Stimulated activated CD4-positive, alpha-beta T cell treated with anti-CD3 and anti-CD28 coated beads, Interleukin-1b, Interleukin-23, amount 100 ng/mL, for 48 hours (primary cell): Measurements from ENCODE around the gene SLC23A1.

Source experiments
- DNase-seq: peaks from one replicate; pipeline ENCODE4 v3.0.0-alpha.2; 2020

The SLC23A1 gene

DNA sequence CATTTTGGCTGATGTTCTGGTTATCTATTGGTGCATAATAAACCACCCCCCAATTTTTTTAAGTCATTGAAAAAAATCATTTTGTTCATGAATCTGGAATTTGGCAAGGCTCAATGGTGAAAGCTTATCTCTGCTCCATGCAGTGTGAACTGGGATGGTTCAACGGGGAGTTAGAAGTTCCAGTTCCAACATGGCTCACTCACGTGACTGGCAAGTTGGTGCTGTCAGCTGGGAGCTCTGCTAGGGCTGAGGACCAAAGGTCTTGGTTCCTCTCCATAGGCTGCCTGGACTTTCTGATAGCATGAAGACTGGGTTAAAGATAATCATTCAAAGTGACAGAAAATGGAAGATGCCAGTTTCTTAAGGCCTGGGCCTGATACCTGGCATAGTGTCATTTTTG is 23.9 kb upstream of the SLC23A1 start:
- no peak for DNase-seq

DNA sequence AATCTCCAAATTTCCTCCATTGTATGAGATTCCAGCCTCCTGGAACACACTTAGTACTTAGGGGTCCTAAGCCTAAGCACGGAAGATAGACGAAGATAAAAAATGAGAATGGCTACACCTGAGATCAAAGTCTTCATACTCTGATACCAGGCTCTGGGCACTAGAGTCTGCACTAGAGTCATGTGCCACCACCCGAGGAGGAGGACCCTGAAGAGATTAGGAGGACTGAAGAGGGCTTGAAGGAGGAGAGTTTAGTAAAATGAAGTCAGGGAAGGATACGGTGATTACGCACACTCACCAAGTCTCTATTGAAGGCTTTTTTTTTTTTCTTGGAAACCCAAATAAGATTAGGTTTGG is 21.4 kb upstream of the SLC23A1 start:
- no peak for DNase-seq

DNA sequence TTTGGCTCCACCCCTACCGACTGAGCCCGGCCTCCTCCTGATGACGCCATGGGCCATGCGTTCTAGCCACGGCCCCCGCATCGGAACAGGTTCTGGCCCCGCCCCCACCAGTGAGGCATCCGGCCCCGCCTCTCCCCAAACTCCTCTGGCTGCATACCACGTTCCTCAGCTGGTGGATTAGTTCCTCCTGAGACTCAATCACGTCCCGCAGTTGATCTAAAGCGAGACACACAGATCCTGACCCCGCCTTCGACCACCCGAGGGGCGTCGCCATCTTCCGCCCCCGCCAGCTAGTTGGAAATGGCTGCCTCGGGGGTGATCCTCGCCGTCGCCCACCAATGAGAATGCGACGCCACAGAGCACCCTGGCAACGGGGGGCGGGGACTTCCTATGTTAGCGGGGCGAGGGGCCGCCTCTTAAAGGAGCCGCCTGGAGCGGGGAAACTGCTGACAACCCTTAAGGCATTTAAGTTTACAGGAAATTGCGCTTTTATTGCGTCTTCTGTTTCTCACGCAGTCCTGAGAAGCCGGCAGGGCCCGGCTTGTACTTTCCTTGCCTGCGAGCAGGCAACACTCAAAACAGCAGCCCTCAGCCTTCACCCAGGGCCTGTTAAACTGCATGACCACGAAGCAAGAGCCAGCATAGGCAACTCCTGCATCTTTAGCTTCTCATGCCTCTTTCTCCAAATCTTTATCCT is 20.8 kb upstream of the SLC23A1 start, which contains the start of gene SPATA24:
Gene SPATA24 (minus strand): TSS at position 303 of the 697 bp plus-strand sequence. CDS start 29 bp downstream, at position 274.
- DNase-seq: peak; percentile 99

DNA sequence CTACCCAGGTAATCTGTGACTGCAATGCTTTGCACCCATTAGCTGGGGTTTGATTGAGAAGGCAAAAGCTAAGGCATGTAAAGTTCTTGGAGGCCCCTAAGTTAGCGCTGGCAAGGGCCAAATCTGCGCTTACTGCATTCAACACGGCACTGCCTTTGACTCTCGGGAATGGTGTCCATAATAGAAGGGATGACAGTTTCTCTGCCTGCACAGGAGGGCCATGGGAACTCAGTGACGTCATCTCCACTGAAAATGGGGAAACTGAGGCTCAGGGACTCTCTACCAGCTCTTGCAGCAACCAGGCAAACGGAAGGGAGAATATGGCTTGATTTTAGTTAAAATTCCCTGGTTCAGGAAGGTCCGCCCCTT is 20.3 kb upstream of the SLC23A1 start:
- no peak for DNase-seq

DNA sequence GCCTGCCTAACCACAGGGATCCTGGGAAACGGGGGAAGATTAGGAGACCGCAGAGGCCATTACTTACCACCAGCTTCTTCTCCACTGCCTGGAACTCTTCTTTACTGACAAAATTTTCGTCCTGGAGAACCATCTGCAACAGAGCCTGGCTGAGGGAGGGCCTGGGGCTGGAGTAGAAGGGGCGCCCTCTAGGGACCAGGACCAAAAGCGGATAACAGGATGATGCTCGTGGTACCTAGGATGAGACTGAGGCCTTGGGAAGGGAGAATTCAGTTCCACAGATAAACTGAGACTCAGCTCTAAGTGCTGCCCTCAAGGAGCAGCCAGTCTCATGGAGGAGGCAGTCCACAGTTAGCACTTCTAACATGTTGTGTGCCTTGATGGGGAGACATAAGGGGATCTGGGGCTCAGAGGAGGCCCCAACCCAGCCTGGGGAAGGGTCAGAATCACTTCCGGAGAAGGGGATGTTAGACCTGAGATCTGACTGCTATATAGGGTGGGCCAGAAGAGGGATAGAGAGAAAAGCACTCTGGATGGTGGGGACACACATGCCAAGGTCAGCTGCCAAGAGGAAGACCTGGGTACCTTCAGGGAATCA is 19.6 kb upstream of the SLC23A1 start:
- DNase-seq: no peak

DNA sequence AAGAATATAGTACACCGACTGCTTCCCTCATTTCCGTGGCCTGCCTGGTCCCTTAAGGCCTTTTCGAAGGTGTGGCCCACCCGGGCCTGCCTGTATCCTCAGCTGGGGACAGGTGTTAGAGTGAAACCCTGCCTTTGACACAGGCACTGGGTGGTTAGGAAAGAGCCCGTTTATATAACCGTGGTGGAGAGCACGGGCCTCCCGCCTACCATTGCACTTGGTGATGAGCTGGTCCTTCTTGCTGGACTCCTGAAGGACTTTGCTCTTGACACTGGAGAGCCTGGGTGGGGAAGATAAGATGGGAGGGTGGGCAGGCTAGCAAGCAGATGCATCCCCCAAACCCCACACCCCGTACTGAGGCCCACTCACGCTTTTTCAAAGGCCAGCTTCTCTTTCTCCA is 18.4 kb upstream of the SLC23A1 start:
- no peak for DNase-seq

DNA sequence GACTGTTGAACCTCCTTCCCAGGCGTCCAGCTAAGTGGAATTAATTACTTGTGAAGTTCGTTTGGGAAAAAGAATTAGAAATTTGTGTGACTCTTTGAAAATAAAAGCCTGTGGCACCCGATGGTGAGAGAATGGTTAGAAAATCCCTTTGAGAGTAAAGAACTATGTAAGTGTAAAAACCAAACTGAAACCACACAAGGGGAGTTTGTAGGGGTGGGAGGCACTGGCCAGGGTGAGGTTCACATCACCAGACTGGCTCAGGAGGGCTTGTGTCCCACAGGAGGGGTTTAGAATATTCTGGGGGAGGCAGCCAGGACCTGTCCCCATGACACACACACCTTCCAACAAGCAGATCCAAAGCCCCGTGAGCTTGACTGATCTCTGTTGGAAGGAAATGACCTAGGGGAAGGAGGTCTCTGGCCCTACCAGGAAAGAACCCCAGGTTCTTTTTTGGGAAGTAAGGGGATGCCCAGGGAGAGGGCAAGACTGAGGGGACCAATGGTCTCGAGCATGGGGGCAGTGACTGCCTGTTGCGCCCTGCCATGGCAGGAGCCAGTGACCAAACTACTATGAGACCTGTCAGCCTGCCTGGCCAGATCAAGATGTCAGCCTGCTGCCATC is 16.5 kb upstream of the SLC23A1 start:
- no peak for DNase-seq

DNA sequence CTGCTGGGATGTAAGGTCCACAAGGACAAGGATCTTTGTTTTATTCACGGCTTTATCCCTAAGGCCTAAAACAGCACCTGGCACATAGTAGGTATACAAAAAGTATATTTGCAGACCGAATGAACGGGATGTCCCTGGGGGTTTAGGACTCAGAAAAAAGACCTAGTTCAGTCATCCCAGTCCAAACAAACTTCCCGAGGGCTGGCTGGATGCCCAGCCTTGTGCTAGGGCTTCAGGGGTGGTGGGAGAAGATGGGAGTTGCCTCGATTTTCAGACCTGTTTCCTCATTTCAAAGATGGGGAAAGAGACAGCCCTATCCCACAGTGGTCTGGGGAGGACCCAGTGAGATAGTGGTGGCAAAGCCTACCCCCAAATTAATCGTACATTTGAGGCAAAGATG is 14.8 kb upstream of the SLC23A1 start:
- DNase-seq: no peak

DNA sequence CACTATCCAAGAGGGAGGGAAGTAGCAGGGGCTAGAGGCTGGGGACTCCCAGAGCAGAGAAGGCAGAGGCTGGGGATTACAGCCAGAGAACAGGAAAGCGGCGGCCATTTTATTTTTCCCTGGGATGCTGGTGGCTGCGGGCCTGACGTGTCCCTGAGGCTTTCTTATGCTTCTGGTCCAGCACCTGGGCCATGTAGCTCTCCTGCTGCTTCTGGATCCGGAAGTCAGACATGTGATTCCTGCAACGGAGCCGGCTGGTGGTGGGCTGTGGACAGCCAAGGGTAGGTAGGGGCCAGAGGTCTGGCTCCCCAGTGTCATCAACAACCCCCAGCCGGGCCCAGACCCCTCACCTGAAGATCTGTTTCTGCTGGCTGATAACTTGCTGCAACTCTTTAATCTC is 13.6 kb upstream of the SLC23A1 start:
- DNase-seq: no peak

DNA sequence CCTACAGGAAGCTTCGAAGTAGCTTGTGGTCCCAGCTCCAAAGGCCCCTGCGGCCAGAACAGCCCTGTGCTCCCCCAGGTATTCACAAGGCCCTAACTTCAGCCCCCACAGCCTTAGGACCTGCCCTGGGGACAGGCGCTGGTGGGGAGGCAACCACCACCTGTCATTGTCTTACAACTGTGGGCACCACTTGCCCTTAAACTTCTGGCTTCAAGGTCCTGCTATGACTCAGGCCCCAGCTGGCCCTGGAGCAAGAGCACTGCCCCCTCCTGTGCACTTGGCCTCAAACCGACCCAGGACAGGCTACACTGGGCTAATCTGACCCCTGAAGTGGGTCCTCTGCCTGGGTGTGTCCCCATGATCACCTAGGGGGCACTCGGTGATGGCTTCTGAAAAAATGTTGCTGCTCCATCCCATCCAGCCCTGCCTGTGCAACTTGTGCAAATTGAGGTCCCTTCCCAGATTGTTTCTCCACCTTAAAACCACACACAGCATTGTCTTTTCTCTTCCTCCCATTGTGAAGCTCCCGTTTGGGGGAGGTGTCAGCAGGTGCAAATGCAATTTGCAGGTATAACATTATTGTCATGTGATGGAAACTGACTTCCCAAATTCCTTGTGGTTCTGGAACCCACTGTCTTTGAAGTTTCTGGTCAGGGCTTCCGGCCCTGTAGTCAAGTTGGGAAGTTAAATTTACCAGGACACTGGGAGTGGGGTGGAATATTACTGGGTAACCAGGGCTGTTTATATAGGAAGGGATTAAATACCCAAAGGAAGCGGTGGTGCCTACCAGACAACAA is 12.9 kb upstream of the SLC23A1 start:
- no peak for DNase-seq

DNA sequence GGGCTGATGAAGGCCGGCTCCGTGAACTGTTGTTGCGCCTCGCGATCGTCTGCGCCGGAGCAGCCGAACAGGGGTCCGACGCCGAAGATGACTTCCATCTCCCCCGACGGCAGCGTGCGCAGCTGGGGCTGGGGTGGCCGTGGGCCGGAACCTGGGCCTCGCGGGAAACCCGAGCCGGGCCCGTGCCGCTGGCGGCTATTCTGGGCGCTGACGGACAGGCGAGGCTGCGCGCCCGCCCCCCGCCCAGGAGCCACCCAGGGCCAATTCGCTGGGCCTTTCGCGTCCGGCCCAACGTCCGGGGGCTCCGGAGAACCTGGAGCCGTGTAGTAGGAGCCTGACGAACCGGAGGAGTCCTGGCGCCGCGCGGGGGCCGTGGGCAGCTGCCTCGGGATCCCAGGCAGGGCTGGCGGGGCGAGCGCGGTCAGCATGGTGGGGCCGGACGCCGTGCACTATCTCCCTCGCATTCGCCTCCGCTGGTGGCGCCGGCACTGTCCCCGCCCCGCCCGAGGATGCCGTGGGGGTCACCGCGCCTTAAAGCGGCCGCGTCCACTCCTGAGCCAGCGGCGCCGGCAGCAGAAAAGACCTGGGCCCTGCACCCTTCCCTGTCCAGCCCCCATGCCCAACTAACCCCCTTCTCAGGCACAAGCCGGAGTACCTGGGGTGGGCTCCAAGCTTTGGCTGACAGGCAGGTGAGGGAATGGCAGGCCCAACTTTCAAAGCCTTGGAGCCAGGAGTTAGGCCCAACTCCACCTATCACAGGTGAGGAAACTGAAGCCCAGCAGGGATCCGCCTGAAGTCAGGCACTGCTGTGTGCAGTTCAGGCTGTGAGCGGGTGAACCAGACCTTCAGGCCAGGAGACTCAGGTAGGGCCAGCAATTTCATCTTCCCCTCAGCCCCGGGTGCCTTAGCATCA is 11.8 kb upstream of the SLC23A1 start, which contains the start of gene PROB1:
Gene PROB1 (minus strand): TSS at position 451 of the 913 bp plus-strand sequence. CDS start 23 bp downstream, at position 428.
- DNase-seq: no peak

DNA sequence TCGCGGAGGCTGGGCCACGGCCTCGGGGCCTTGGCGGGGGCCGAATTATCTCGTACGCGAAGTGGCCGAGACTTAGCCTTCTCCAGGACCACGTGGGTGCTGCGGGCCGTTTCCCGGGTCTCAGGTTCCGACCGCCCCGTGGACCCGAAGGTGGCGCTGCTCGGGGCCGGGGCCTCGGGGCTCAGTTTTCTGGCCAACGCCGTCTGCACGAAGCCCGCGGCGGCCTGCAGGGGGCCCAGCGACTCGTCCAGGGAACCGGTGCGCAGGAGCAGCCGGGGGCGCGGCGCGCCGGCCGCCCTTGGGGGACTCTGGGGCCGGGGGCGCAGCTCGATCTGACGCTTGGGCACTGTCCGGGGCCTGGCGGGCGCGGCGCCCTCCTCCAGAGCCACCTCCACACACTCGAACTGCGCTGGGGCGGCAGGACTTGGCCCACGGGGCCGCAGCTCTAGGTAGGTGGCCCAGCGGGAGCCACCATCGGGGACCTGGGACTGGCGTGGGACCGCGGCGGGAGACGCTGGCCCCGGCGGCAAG is 11.1 kb upstream of the SLC23A1 start:
- DNase-seq: no peak

DNA sequence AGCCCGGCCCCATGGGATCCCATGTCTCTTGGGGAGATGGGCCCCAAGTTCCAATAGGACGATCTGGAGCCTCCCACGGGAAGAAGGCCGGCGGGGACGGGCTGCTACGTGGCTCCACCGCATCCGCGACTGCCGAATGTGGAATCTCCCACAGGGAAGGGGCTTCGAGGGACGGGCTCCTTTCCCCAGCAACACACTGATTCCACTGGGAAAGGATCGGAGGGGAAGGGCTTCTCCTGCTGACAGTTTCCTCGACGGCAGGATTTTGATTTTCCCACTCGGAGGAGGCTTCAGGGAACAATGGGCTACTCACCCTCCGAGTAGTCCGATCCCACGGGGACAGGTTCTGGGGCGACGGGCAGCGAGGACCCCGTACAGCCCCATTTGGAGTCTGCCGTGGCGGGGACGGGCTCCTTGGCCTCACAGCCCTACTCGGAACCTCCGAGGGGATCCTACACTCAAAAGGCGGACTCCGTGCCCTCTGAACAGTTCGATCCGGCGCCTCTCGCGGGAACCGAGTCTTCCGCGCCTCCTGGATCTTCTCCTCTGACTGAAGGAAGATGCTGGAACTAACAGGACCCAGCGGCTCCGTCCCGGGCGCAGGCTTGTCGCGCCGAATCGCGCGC is 10.5 kb upstream of the SLC23A1 start:
- no peak for DNase-seq

DNA sequence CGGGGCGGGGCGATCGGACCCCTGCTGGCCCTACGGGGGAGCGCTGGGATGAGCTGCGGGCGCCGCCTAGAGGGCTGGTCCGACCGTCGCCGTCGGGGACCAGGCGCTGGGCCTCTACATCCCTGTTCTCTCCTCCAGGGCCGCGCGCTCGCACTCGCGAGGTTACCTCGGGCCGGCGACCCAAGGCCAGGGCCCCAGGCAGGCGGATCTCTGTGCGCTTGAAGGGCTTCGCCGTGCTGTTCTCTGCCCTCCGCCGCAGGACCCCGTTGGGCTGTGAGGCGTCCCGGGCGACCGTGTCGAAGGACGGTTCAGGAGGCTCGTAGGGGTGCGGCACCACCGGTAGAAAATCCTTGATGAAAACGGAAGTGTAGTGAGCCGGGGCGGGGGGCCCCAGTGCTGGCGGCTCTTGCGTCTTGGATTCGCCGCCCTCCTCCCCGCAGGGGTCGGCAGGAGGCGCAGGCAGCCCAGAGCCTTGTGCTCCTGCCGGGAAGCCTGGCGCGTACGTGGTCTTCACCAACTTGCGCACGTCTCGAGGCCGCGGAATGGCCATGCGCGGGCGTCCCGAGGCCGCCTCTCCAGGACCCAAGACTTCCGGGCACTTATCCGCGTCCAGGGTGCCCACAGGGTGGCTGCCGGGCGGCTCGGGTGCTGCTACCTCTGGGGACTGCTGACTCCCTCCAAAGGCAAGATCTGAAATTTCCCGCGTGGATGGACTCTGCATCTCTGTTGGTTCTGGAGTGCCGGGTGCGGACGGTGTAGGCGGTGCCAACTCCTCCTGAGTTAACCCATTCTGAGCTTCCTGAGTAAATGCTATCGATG is 9.8 kb upstream of the SLC23A1 start:
- DNase-seq: peak; percentile 88

DNA sequence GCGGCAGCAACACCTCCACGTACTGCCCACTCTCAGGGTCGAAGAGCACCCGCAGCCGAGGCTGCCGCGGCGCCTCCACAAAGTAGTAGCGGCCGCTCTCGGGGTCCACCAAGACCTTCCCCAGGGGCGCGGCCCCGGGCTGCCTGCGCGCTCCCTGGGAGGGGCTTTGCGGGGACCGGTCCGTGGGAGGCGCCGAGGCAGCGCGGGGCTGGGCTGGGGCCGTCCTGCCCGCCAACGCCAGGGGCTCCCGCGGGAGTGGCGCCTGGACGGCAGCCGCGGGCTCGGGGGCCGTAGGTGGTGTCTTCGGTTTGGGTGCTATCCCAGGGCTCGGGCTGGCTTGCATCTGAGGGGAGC is 9.2 kb upstream of the SLC23A1 start:
- DNase-seq: no peak

DNA sequence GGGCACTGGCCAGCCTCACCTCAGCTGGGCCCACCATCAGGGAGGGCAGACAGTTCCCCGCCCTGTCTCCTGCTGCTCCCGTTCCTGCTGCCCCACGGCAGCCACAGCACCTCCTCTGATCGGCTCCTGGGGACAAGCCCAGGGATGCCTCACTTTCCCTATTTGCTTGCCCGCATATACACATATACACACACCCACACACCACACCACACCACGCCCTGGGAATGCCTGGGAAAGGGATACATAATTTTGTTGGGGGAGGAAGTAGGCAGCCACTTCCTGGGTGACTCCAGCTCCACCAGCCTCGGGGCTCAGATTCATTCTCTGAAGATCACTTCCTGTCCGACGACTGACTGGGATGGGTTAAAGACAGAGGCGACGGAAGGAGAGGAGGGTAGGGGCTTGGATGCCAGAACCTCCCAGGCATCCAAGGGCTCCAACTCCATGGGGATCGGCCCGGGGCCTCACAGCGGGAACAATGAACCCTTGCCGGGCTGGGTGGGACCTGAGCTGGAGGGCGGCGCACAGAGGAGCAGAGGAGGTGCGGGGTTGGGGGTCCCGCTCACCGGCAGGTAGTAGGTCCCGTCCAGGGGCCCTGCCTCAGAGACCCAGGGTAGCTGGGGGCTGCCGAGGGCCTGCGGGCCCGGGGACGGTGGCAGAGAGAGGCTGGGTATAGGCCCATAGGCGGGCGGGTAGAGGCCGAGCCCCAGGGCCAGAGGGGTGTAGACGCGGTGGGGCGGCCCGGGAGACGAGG is 8.7 kb upstream of the SLC23A1 start:
- DNase-seq: no peak

DNA sequence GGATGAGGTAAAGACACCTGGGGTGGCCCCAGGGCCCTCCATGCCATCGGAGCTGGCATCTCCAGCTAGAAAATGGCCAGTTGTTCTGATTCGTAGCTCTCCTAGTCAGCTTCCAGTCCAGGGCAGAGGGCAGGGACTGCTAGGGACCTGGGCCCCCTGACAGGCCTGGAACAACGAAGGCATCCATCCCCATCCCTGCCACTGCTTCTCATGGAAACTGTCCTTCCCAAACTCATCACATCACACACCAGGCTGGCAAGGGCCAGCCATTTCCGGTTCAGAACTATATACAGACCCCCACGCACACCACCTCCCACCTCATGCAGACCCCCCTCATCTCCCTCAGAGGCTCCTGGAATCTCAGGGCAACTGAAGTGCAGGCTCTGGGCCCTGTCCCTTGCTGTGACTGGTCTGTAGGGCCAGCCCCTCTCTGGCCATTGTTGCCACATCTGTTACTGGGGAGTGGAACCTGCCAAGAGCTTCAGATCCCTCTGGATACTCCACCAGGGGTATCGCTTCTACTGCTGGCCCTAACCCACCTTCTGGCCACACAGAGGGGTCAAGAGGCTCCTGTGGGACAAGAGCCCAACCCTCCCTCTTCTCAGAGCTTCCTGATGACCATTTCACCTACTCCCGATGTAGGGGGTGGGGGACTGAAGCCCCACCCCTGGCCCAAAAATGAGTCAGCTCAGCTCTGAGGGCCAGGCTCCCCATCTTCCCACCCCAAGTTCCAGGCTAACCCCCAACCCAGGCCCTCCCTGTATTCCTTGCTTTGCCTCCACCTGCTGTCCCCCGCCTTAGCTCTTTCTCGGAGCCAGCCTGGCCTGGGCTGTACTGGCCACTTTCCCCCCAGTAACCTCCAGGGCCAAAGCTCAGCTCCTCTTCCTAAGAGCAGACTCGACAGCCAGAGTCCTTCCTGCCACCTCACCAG is 7.8 kb upstream of the SLC23A1 start:
- no peak for DNase-seq

DNA sequence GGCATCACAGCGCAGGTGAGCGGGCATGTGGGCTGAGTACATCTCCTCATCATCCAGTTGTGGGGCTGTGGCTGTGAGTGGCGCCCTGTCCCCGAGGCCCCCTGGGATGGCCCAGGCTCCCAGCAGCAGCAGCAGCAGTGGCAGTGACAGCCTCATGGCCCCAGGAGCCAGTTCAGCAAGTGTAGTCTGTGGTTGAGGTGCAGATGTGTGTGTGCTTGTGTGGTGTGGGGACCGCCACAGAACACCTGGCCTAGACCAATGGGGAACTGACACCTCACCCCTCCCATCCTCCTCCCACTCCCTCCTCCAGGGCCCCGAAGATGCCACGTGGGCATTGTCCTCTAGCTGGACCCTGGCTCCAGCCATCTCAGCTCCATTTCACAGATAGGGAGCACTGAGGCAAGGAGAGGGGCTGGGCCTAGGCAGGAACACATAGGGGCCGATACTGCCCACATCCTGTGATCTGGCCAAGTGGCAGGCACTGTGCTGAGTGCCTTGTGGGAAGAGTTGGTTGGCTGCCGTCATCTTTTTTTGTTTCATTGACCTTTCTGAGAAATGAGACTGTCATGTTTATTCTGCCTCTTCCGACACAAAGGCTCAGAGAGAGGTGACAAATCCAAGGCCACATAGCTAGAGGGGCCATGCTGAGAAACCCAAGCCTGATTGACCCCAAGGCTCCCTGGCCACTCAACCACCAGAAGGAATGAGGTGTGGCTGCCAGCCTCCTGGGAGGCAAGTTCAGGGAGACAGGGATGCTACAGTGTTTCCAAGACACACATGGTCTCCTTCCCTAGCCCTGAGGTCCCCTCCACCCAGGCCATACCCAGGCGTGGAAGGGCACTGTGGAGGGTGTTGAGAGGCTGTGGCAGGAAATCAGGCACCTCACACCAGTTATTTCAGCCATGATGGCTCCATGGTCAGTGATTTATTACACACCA is 6.9 kb upstream of the SLC23A1 start, which contains the start of gene MZB1:
Gene MZB1 (minus strand): TSS at position 213 of the 938 bp plus-strand sequence. CDS start 57 bp downstream, at position 156.
- peak; percentile 71 for DNase-seq
